K562 (cell line): ENCODE results near the gene PTGIR. TPM values are rescaled to one million over a fixed set of nuclear protein-coding genes. Genes with fewer than 3 reads are reported as not detected.

Experiments used
- CBFA2T3 ChIP-seq: fragments of 450-650 bp; IDR thresholded peaks from 2 replicates; pipeline ENCODE4 v1.6.1; 2017
- CTCFL ChIP-seq: IDR thresholded peaks from 2 replicates; pipeline ENCODE4 v1.6.1; 2011; ENCODE audit warnings: borderline replicate concordance, low read depth, mild to moderate bottlenecking, moderate library complexity, low read length; ENCODE audit not compliant: insufficient read depth, poor library complexity, severe bottlenecking
- HDAC1 ChIP-seq, 2 experiments: fragments of 450-650 bp; IDR thresholded peaks; 2 replicates each; pipeline ENCODE4 v1.6.1; 2016 to 2017; ENCODE audit warnings: inconsistent platforms in 1 of 2, mild to moderate bottlenecking in 1 of 2, moderate library complexity in 1 of 2
- JUN ChIP-seq, 2 experiments: sonication (generic) in 1 of 2; formaldehyde crosslinking in 1 of 2; IDR thresholded peaks; 2 replicates each; pipeline versions ENCODE4 v1.6.1 to v1.8.0; 2012 to 2022; ENCODE audit warnings: borderline replicate concordance in 2 of 2, mild to moderate bottlenecking in 2 of 2, improper control_type of control experiment in 1 of 2, low read depth in 1 of 2, low read length in 1 of 2, missing genetic modification reagents in 1 of 2
- MEF2A ChIP-seq: IDR thresholded peaks from 2 replicates; pipeline ENCODE4 v1.6.1; 2011; ENCODE audit warnings: low read depth, mild to moderate bottlenecking, low read length, moderate library complexity; ENCODE audit not compliant: control insufficient read depth
- NCOA6 ChIP-seq: fragments of 450-650 bp; IDR thresholded peaks from 2 replicates; pipeline ENCODE4 v1.6.1; 2017; ENCODE audit warnings: mild to moderate bottlenecking
- RBFOX2 ChIP-seq: fragments of 200-400 bp; formaldehyde crosslinking; IDR thresholded peaks from 2 replicates; pipeline ENCODE4 v1.6.1; 2017; ENCODE audit warnings: low read depth, mild to moderate bottlenecking, low read length, moderate library complexity
- TFAP4 ChIP-seq: sonication (generic); formaldehyde crosslinking; IDR thresholded peaks from 2 replicates; pipeline ENCODE4 v1.8.0; 2022; ENCODE audit warnings: missing genetic modification reagents, mild to moderate bottlenecking, moderate library complexity, borderline replicate concordance
- THAP7 ChIP-seq: fragments of 250-450 bp; sonication (Bioruptor Pico); IDR thresholded peaks from 2 replicates; pipeline ENCODE4 v1.5.0; 2021
- THRA ChIP-seq: fragments of 450-650 bp; IDR thresholded peaks from 2 replicates; pipeline ENCODE4 v1.6.1; 2017; ENCODE audit warnings: mild to moderate bottlenecking, moderate library complexity
- THRAP3 ChIP-seq: fragments of 450-650 bp; IDR thresholded peaks from 2 replicates; pipeline ENCODE4 v1.6.1; 2016; ENCODE audit warnings: mild to moderate bottlenecking, inconsistent platforms, borderline replicate concordance
- ZBTB43 ChIP-seq: sonication (generic); formaldehyde crosslinking; IDR thresholded peaks from 2 replicates; pipeline ENCODE4 v1.8.0; 2023; ENCODE audit warnings: mild to moderate bottlenecking, missing genetic modification reagents
- ZBTB7A ChIP-seq: IDR thresholded peaks from 2 replicates; pipeline ENCODE4 v1.6.1; 2011; ENCODE audit warnings: low read depth, mild to moderate bottlenecking, low read length, moderate library complexity, borderline replicate concordance; ENCODE audit not compliant: control insufficient read depth
- ZNF316 ChIP-seq: fragments of 450-650 bp; IDR thresholded peaks from 2 replicates; pipeline ENCODE4 v1.6.1; 2016
- ZNF586 ChIP-seq: fragments of 450-650 bp; formaldehyde crosslinking; conservative IDR thresholded peaks from 2 replicates; pipeline ENCODE4 v1.4.0; 2020; ENCODE audit warnings: mild to moderate bottlenecking, moderate library complexity
- ZNF740 ChIP-seq, 3 experiments: fragments of 200-800 bp in 1 of 3; sonication (Bioruptor generic) in 1 of 3; sonication (generic) in 1 of 3; formaldehyde crosslinking in 1 of 3; IDR thresholded peaks; 2 replicates each; pipeline versions ENCODE4 v1.6.1 to v1.8.0; 2016 to 2022; ENCODE audit warnings: mild to moderate bottlenecking in 2 of 3, missing compliant biosample characterization in 2 of 3, missing genetic modification characterization in 2 of 3, missing genetic modification reagents in 1 of 3
- polyA plus RNA-seq, 8 experiments: library from polyadenylated mRNA; depleted of rRNA in 4 of 8; stranded (reverse) in 5 of 8; unstranded in 3 of 8; fragments of >200 nt; fragmentation: Nextera tagmentation in 2 of 8; fragmentation: Illumina TruSeq in 1 of 8; extraction: Ambion mirVana in 2 of 8; extraction: Trizol in 1 of 8; gene quantifications; 2 replicates each; pipeline versions ENCODE4 v1.2.1 to v1.2.3, GENCODE V29; 2011 to 2014; ENCODE audit warnings: inconsistent platforms in 1 of 8, missing spikeins in 1 of 8
- total RNA-seq, 7 experiments: library from RNA; depleted of rRNA in 6 of 7; stranded (reverse); fragments of >200 nt in 6 of 7; fragmentation: Illumina TruSeq in 2 of 7; extraction: Trizol in 2 of 7; gene quantifications; 2 replicates each; pipeline versions ENCODE4 v1.2.1 to v1.2.3, GENCODE V29; 2011 to 2021; ENCODE audit warnings: low replicate concordance in 1 of 7

Gene PTGIR
- total and polyA plus RNA-seq, 9 of the 15 experiments (the other 6 are each of a cell fraction or from before 2014, with no cell fraction given): 0.11 to 3.4 (median 1.1) TPM; not detected in 1

- TF ChIP-seq ZBTB43 (CRISPR knock-in tag) (no peak), ZNF316 (no peak), THRA (no peak), ZBTB7A (peak; percentile 52; the same call in 1 of the 2 replicates), CBFA2T3 (no peak), RBFOX2 (peak; percentile 82), MEF2A (no peak), THRAP3 (no peak), ZNF586 (CRISPR knock-in tag) (no peak), HDAC1 (IDR thresholded peaks at IDR 0.05) (0 out of 4 replicates have a peak, but pooled peaks of 1 of the 2 experiments have one; percentile 27), THAP7 (CRISPR knock-in tag) (no peak), ZNF740 (CRISPR knock-in tag; IDR thresholded peaks at IDR 0.05) (0 out of 2 replicates have a peak, but pooled peaks have one; percentile 8), ZNF740 (tag; IDR thresholded peaks at IDR 0.05) (0 out of 4 replicates have a peak, but pooled peaks of 1 of the 2 experiments have one; percentile 38), NCOA6 (no peak), CTCFL (no peak), JUN (IDR thresholded peaks at IDR 0.05; ENCODE audit: borderline replicate concordance, low read depth, low read length) (no peak), JUN (CRISPR knock-in tag; IDR thresholded peaks at IDR 0.05; ENCODE audit: borderline replicate concordance) (0 out of 2 replicates have a peak, but pooled peaks have one; percentile 12), TFAP4 (CRISPR knock-in tag) (peak; percentile 59; the same call in 1 of the 2 replicates)
Measured at GRCh38 chr19:46601318-46602224, 23.3 kb downstream of the PTGIR start, which contains the start of gene CALM3 (continued).
